GM12801 (cell line): ENCODE measurements around the gene PDGFRB.

Experiments used
- CTCF ChIP-seq: IDR thresholded peaks from one replicate; pipeline ENCODE4 v1.5.1; 2011; ENCODE audit warnings: control low read depth; ENCODE audit not compliant: insufficient read length; ENCODE audit errors: extremely low read depth

Gene PDGFRB

GRCh38 chr5:150106674-150107426 is 48.8 kb downstream of the PDGFRB start:
- no peak for TF ChIP-seq CTCF

GRCh38 chr5:150105928-150106615 is 49.6 kb downstream of the PDGFRB start:
- no peak for TF ChIP-seq CTCF

- no peak for TF ChIP-seq CTCF
Observed at GRCh38 chr5:150104550-150104870, 51.1 kb downstream of the PDGFRB start.

GRCh38 chr5:150103678-150104549 is 51.7 kb downstream of the PDGFRB start:
- TF ChIP-seq CTCF = no peak

GRCh38 chr5:150101023-150101422 is 54.6 kb downstream of the PDGFRB start:
- no peak for TF ChIP-seq CTCF

- TF ChIP-seq CTCF = no peak
Observed at GRCh38 chr5:150097152-150097551, 58.5 kb downstream of the PDGFRB start.

GRCh38 chr5:150092159-150092787 is 63.4 kb downstream of the PDGFRB start:
- no peak for TF ChIP-seq CTCF
